HCT116 (cell line): ENCODE results near the gene ZFP69B. TPM values are rescaled to one million over a fixed set of nuclear protein-coding genes. Genes with fewer than 3 reads are reported as not detected.

Experiments used
- ATAC-seq: fragments of 200-7000 bp; cut with Tn5 transposase; 2 replicates; pipeline ENCODE4 v1.9.1; 2020; ENCODE audit warnings: mild to moderate bottlenecking, moderate library complexity
- BruUV-seq: library from RNA; stranded (reverse); fragments of 400-500 nt; replicated peaks from 2 replicates; lab custom pipeline; 2021; lab: Mats Ljungman, UMichigan
- CTCF ChIA-PET: fragments of 300-600 bp; sonication (Branson Sonifier 250); formaldehyde crosslinking; loops from one replicate; lab custom pipeline; 2021; ENCODE audit warnings: antibody characterized with exemption; lab: Charles Lee
- POLR2A ChIA-PET: fragments of 300-600, 350-600 bp; sonication (Branson Sonifier 250); formaldehyde crosslinking; loops from one replicate; lab custom pipeline; 2021; ENCODE audit warnings: antibody characterized with exemption; lab: Charles Lee
- RAD21 ChIA-PET, 2 experiments: fragments of 300-600 bp; sonication (Branson Sonifier 250); formaldehyde crosslinking; loops; one replicate each; lab custom pipeline; 2023; ENCODE audit warnings: low total read pairs in 2 of 2; ENCODE audit not compliant: uncharacterized antibody in 2 of 2, unreplicated experiment in 2 of 2, low non-redundant PET in 1 of 2; lab: Charles Lee
- DNase-seq: peaks from one replicate; pipeline ENCODE4 v3.0.0-alpha.2; 2010; ENCODE audit warnings: low read depth, low spot score
- H2AFZ ChIP-seq: fragments of 200-600 bp; shearing (Covaris generic), sonication (generic); 2 replicates; pipeline ENCODE4 v1.6.1; 2017; ENCODE audit warnings: low read depth, mixed run types, mixed read lengths, antibody characterized with exemption, low read length; ENCODE audit not compliant: poor library complexity, severe bottlenecking
- H3K27ac ChIP-seq: 2 replicates; pipeline ENCODE4 v1.5.1; 2012; ENCODE audit warnings: low read depth, low read length
- H3K27me3 ChIP-seq: fragments of 200-600 bp; sonication (generic); 2 replicates; pipeline ENCODE4 v1.6.1; 2016; ENCODE audit warnings: mixed run types, low read length, mixed read lengths; ENCODE audit not compliant: insufficient read depth
- H3K36me3 ChIP-seq, 2 experiments: fragments of 200-500 bp in 1 of 2; fragments of 200-600 bp in 1 of 2; sonication (Bioruptor generic) in 1 of 2; sonication (generic) in 1 of 2; 2 replicates each; pipeline versions ENCODE4 v1.5.1 to v1.6.1; 2014 to 2016; ENCODE audit warnings: low read length in 2 of 2, inconsistent platforms in 1 of 2, mixed read lengths in 1 of 2, mixed run types in 1 of 2; ENCODE audit not compliant: insufficient read depth in 2 of 2, control insufficient read depth in 1 of 2
- H3K4me1 ChIP-seq, 2 experiments: fragments of 200-600 bp in 1 of 2; sonication (generic) in 1 of 2; 2 replicates each; pipeline versions ENCODE4 v1.5.1 to v1.6.1; 2012 to 2017; ENCODE audit warnings: low read length in 2 of 2, inconsistent platforms in 1 of 2, mild to moderate bottlenecking in 1 of 2, mixed read lengths in 1 of 2, mixed run types in 1 of 2, moderate library complexity in 1 of 2; ENCODE audit not compliant: insufficient read depth in 2 of 2, control insufficient read depth in 1 of 2
- H3K4me2 ChIP-seq: fragments of 200-600 bp; sonication (generic); 2 replicates; pipeline ENCODE4 v1.6.1; 2017; ENCODE audit warnings: mixed run types, low read length, mixed read lengths
- H3K4me3 ChIP-seq, 2 experiments: fragments of 200-600 bp in 1 of 2; sonication (generic) in 1 of 2; replicated peaks in 1 of 2; 2 replicates each; pipeline ENCODE4 v1.5.1; 2011 to 2016; ENCODE audit warnings: low read length in 2 of 2, control low read depth in 1 of 2, low read depth in 1 of 2, mild to moderate bottlenecking in 1 of 2, mixed read lengths in 1 of 2, mixed run types in 1 of 2
- H3K79me2 ChIP-seq: fragments of 200-600 bp; sonication (generic); 2 replicates; pipeline ENCODE4 v1.6.1; 2017; ENCODE audit warnings: mild to moderate bottlenecking, mixed run types, low read length, moderate library complexity, mixed read lengths; ENCODE audit not compliant: insufficient read depth
- H3K9ac ChIP-seq: fragments of 200-600 bp; sonication (generic); 2 replicates; pipeline ENCODE4 v1.6.1; 2016; ENCODE audit warnings: low read length, mixed read lengths
- H3K9me2 ChIP-seq: fragments of 200-600 bp; sonication (generic), shearing (Covaris generic); 2 replicates; pipeline ENCODE4 v1.6.1; 2017; ENCODE audit warnings: mixed run types, mild to moderate bottlenecking, moderate library complexity; ENCODE audit not compliant: insufficient read depth
- H3K9me3 ChIP-seq, 2 experiments: fragments of 200-500 bp in 1 of 2; fragments of 200-600 bp in 1 of 2; sonication (Bioruptor generic) in 1 of 2; sonication (generic) in 1 of 2; 2 replicates each; pipeline ENCODE4 v1.6.1; 2014 to 2017; ENCODE audit warnings: low read length in 2 of 2, mixed read lengths in 2 of 2, inconsistent platforms in 1 of 2, low read depth in 1 of 2, mild to moderate bottlenecking in 1 of 2, mixed run types in 1 of 2, moderate library complexity in 1 of 2; ENCODE audit not compliant: control insufficient read depth in 1 of 2, insufficient read depth in 1 of 2
- H4K20me1 ChIP-seq: fragments of 200-600 bp; sonication (generic), shearing (Covaris generic); 2 replicates; pipeline ENCODE4 v1.6.1; 2017; ENCODE audit warnings: mixed run types, mild to moderate bottlenecking, moderate library complexity; ENCODE audit not compliant: insufficient read depth
- EZH2 ChIP-seq: fragments of 200-600 bp; sonication (generic); IDR thresholded peaks from 2 replicates; pipeline ENCODE4 v1.6.1; 2017; ENCODE audit warnings: antibody characterized with exemption, mixed run types
- POLR2A ChIP-seq: IDR thresholded peaks from 2 replicates; pipeline ENCODE4 v1.7.0; 2011; ENCODE audit warnings: borderline replicate concordance; ENCODE audit not compliant: insufficient read depth, insufficient read length; ENCODE audit errors: extremely low read depth
- RAD21 ChIP-seq: IDR thresholded peaks from 2 replicates; pipeline ENCODE4 v1.6.1; 2012; ENCODE audit warnings: low read depth, mild to moderate bottlenecking
- SP1 ChIP-seq: IDR thresholded peaks from 2 replicates; pipeline ENCODE4 v1.6.1; 2012; ENCODE audit warnings: low read depth
- ZFX ChIP-seq: fragments of 450-650 bp; IDR thresholded peaks from 2 replicates; pipeline ENCODE4 v1.6.1; 2017
- intact Hi-C: fragments of 100-400 bp; cut with micrococcal nuclease; formaldehyde crosslinking; loops from 2 replicates; pipeline ENCODE4 v1.10.0; 2022
- total RNA-seq: library from RNA; stranded (reverse); gene quantifications from one replicate; pipeline ENCODE4 v1.2.1, GENCODE V29; 2021; ENCODE audit not compliant: unreplicated experiment
- TF ChIP-seq, protein P1 (sequence below), 3 experiments: fragments of 200-600 bp in 1 of 3; sonication (generic) in 1 of 3; IDR thresholded peaks in 2 of 3; conservative IDR thresholded peaks in 1 of 3; 2 replicates each; pipeline ENCODE4 v1.5.1; 2012 to 2017; ENCODE audit warnings: low read depth in 2 of 3, low read length in 2 of 3, antibody characterized with exemption in 1 of 3, borderline replicate concordance in 1 of 3, control low read depth in 1 of 3, mild to moderate bottlenecking in 1 of 3, mixed read lengths in 1 of 3, mixed run types in 1 of 3, moderate library complexity in 1 of 3; ENCODE audit not compliant: insufficient read depth in 1 of 3

ZFP69B gene
- total RNA-seq, 1 experiment from 2014 or later = 0.27 TPM

DNA sequence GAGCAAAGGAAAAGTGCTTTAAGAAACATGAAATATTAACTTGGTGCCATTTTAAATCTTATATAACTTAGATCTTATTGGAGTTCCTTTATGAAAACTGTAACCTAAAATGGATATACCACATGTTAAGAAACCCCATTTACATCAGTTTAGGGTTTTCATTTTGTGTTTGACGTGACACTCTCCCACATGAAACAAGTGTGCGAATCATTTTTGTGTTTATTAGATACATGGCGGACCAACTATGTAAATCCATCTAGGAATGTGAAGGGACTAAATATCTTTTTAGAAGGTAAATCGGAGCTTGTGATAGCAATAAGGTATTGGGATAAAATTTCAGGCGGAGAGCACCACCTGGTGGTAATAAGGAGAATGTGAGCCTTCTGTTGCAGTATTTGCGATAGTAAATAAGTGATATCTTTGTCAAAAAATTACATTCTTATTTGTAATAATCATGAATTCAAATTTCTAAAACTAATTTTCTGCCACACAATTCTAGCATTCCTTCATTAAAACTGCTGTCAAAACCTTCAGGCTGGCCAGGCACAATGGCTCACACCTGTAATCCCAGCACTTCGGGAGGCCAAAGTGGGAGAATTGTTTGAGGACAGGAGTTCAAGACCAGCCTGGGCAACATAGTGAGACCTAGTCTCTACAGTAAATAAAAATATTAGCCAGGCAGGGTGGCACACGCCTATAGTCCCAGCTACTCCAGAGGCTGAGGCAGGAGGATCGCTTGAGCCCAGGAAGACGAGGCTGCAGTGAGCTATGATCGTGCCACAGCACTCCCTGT is 45.4 kb upstream of the ZFP69B start:
- DNase-seq = peak; percentile 51
- Histone ChIP-seq H3K9ac (no peak overlapping the region), H3K79me2 (no peaks in the 10 kb centered on the region), H3K9me3 (no peaks in the 10 kb centered on the region), H3K36me3 (no peaks in the 10 kb centered on the region), H3K27ac (no peak overlapping the region), H3K4me2 (no peak overlapping the region), H3K4me1 (no peaks in the 10 kb centered on the region), H4K20me1 (no peaks in the 10 kb centered on the region), H3K27me3 (no peaks in the 10 kb centered on the region), H3K4me3 (no peak overlapping the region), H2AFZ (no peak overlapping the region), H3K9me2 (no peaks in the 10 kb centered on the region)
- CTCF ChIA-PET = interaction anchor here (0.6 to 2.6 kb wide), 24 partner anchors 12 to 328 kb away, joined by 3 to 45 read pairs (median 4); partner anchors contain the start of gene SMAP2
- intact Hi-C loops = loop anchor here (2.0 to 5.0 kb wide), 3 partner anchors 68 to 326 kb away; no protein-coding TSS in a partner anchor
- ATAC-seq = peak; percentile 79
- RAD21 ChIA-PET = interaction anchor here in 1 of 2 experiments (0.7 to 1.2 kb wide), 2 partner anchors 74 to 261 kb away, joined by 3 read pairs; no protein-coding TSS in a partner anchor
- no TSS peak for BruUV-seq
- TF ChIP-seq, protein P1, sequence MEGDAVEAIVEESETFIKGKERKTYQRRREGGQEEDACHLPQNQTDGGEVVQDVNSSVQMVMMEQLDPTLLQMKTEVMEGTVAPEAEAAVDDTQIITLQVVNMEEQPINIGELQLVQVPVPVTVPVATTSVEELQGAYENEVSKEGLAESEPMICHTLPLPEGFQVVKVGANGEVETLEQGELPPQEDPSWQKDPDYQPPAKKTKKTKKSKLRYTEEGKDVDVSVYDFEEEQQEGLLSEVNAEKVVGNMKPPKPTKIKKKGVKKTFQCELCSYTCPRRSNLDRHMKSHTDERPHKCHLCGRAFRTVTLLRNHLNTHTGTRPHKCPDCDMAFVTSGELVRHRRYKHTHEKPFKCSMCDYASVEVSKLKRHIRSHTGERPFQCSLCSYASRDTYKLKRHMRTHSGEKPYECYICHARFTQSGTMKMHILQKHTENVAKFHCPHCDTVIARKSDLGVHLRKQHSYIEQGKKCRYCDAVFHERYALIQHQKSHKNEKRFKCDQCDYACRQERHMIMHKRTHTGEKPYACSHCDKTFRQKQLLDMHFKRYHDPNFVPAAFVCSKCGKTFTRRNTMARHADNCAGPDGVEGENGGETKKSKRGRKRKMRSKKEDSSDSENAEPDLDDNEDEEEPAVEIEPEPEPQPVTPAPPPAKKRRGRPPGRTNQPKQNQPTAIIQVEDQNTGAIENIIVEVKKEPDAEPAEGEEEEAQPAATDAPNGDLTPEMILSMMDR (IDR thresholded peaks at IDR 0.05 in 2 of 3, conservative IDR thresholded peaks at IDR 0.05 in 1 of 3; ENCODE audit: borderline replicate concordance in 1 of 3, insufficient read depth in 1 of 3, low read depth in 2 of 3, low read length in 2 of 3) = peak; percentile 72 to 86 (median 79)
- TF ChIP-seq EZH2 (no peak), ZFX (no peak), SP1 (no peak), RAD21 (peak; percentile 85), POLR2A (no peak)
- POLR2A ChIA-PET = no interaction called here
